Keratinocyte (primary cell): Measurements from ENCODE around the gene PAOX. TPM values are rescaled to one million over a fixed set of nuclear protein-coding genes. Genes with fewer than 3 reads are reported as not detected.

Source experiments
- DNase-seq: peaks from one replicate; pipeline ENCODE4 v3.0.0-alpha.2; 2011; ENCODE audit warnings: low read depth, missing footprints, low spot score
- FAIRE-seq: peaks from 2 replicates; lab custom pipeline; 2011; peaks lifted over from hg19 to GRCh38; lab: Jason Lieb, UNC
- H2AFZ ChIP-seq: 2 replicates; pipeline ENCODE4 v1.6.0; 2012; ENCODE audit warnings: low read length, control low read depth, inconsistent platforms; ENCODE audit not compliant: control insufficient read depth
- H3K27ac ChIP-seq: 2 replicates; pipeline ENCODE4 v1.5.1; 2011; ENCODE audit warnings: low read length; ENCODE audit not compliant: control insufficient read depth, insufficient read depth
- H3K27me3 ChIP-seq: 3 replicates; pipeline ENCODE4 v1.6.0; 2011; ENCODE audit warnings: low read length; ENCODE audit not compliant: control insufficient read depth, insufficient read depth; ENCODE audit errors: extremely low read depth
- H3K36me3 ChIP-seq, 2 experiments: 2 replicates in 1 of 2; 3 replicates in 1 of 2; pipeline ENCODE4 v1.5.1; 2011; ENCODE audit warnings: low read length in 2 of 2, mild to moderate bottlenecking in 1 of 2; ENCODE audit not compliant: control insufficient read depth in 2 of 2, insufficient read depth in 2 of 2; ENCODE audit errors: extremely low read depth in 1 of 2
- H3K4me1 ChIP-seq: 3 replicates; pipeline ENCODE4 v1.5.1; 2011; ENCODE audit warnings: low read length; ENCODE audit not compliant: control insufficient read depth, insufficient read depth; ENCODE audit errors: extremely low read depth
- H3K4me2 ChIP-seq: 3 replicates; pipeline ENCODE4 v1.6.0; 2011; ENCODE audit warnings: low read depth, low read length; ENCODE audit not compliant: control insufficient read depth, insufficient read depth; ENCODE audit errors: extremely low read depth
- H3K4me3 ChIP-seq, 3 experiments: fragments of 200-600 bp in 1 of 3; sonication (generic) in 1 of 3; 2 replicates in 2 of 3; 3 replicates in 1 of 3; pipeline ENCODE4 v1.5.1; 2011 to 2016; ENCODE audit warnings: low read length in 3 of 3, mild to moderate bottlenecking in 3 of 3, control low read depth in 2 of 3, inconsistent platforms in 1 of 3, low read depth in 1 of 3, mixed read lengths in 1 of 3, mixed run types in 1 of 3, moderate library complexity in 1 of 3; ENCODE audit not compliant: control insufficient read depth in 2 of 3, insufficient read depth in 2 of 3; ENCODE audit errors: extremely low read depth in 1 of 3
- H3K79me2 ChIP-seq: 2 replicates; pipeline ENCODE4 v1.6.0; 2012; ENCODE audit warnings: low read length; ENCODE audit not compliant: control insufficient read depth, insufficient read depth
- H3K9ac ChIP-seq: 3 replicates; pipeline ENCODE4 v1.6.0; 2011; ENCODE audit warnings: low read length; ENCODE audit not compliant: control insufficient read depth, insufficient read depth; ENCODE audit errors: extremely low read depth
- H3K9me1 ChIP-seq: 3 replicates; pipeline ENCODE4 v1.6.0; 2011; ENCODE audit warnings: low read length; ENCODE audit not compliant: control insufficient read depth, insufficient read depth; ENCODE audit errors: extremely low read depth
- H3K9me3 ChIP-seq: 2 replicates; pipeline ENCODE4 v1.5.1; 2012; ENCODE audit warnings: low read depth, low read length; ENCODE audit not compliant: control insufficient read depth
- H4K20me1 ChIP-seq: 3 replicates; pipeline ENCODE4 v1.6.0; 2011; ENCODE audit warnings: low read length; ENCODE audit not compliant: control insufficient read depth, insufficient read depth; ENCODE audit errors: extremely low read depth
- CTCF ChIP-seq, 3 experiments: IDR thresholded peaks in 1 of 3; conservative IDR thresholded peaks in 1 of 3; optimal IDR thresholded peaks in 1 of 3; 2 replicates in 2 of 3; 3 replicates in 1 of 3; pipeline versions ENCODE3 to v1.5.1; 2011; ENCODE audit warnings: low read length in 3 of 3, mild to moderate bottlenecking in 3 of 3, moderate library complexity in 2 of 3, control low read depth in 1 of 3, inconsistent platforms in 1 of 3; ENCODE audit not compliant: insufficient read depth in 2 of 3; ENCODE audit errors: extremely low read depth in 1 of 3
- EZH2 ChIP-seq: IDR thresholded peaks from one replicate; pipeline ENCODE4 v1.6.1; 2012; ENCODE audit warnings: inconsistent platforms, mild to moderate bottlenecking, low read length, moderate library complexity
- dilution Hi-C: fragments of 300-500 bp; cut with MboI; formaldehyde crosslinking; loops from one replicate; pipeline ENCODE4 v1.7.0; 2020; ENCODE audit warnings: low sequenced_read_pairs; ENCODE audit not compliant: extremely low pct_ligation_motif_present
- polyA plus RNA-seq, 5 experiments: library from polyadenylated mRNA; depleted of rRNA in 3 of 5; stranded (reverse) in 3 of 5; stranded (forward) in 1 of 5; unstranded in 1 of 5; fragments of >200 nt; gene quantifications; 1 replicate in 1 of 5; 2 replicates in 3 of 5; 3 replicates in 1 of 5; pipeline versions ENCODE4 v1.2.1 to v1.2.3, GENCODE V29; 2011 to 2012; ENCODE audit warnings: missing spikeins in 2 of 5, low read depth in 1 of 5, low replicate concordance in 1 of 5

Gene PAOX
- polyA plus RNA-seq, 1 donor (not counting 4 experiments of a cell fraction or from before 2014, with no cell fraction given), result 2.6 TPM

- Histone ChIP-seq H3K36me3 (peaks cover 26% of the 10 kb centered on the region in 2 experiments), H3K4me1 (peaks cover 7% of the 10 kb centered on the region), H4K20me1 (no peaks in the 10 kb centered on the region), H3K27me3 (no peaks in the 10 kb centered on the region), H3K9ac (no peak overlapping the region), H3K27ac (no peak overlapping the region), H2AFZ (no peak overlapping the region), H3K9me1 (no peaks in the 10 kb centered on the region), H3K79me2 (no peaks in the 10 kb centered on the region), H3K4me2 (no peak overlapping the region), H3K4me3 (no peak overlapping the region), H3K9me3 (no peaks in the 10 kb centered on the region)
- DNase-seq (no peak), FAIRE-seq (no peak)
- no peak for TF ChIP-seq EZH2
- dilution Hi-C loops, result no loop called here
These were observed 8.9 kb upstream of the PAOX start for GRCh38 chr10:133370030-133370786.

- Histone ChIP-seq H3K9me1 (no peaks in the 10 kb centered on the region), H3K4me1 (peaks cover 5% of the 10 kb centered on the region), H4K20me1 (no peaks in the 10 kb centered on the region), H3K4me2 (peak overlapping the region; percentile 45), H3K27ac (no peak overlapping the region), H2AFZ (no peak overlapping the region), H3K9ac (no peak overlapping the region), H3K4me3 (peak overlapping the region in 2 of 3 experiments; percentile 42 to 93), H3K27me3 (no peaks in the 10 kb centered on the region), H3K36me3 (peaks cover 13 to 15% of the 10 kb centered on the region in 2 experiments), H3K79me2 (no peaks in the 10 kb centered on the region), H3K9me3 (no peaks in the 10 kb centered on the region)
- DNase-seq (no peak), FAIRE-seq (no peak)
- TF ChIP-seq EZH2, result no peak
- TF ChIP-seq CTCF (optimal IDR thresholded peaks at IDR 0.05 in 1 of 3, IDR thresholded peaks at IDR 0.05 in 1 of 3, conservative IDR thresholded peaks at IDR 0.05 in 1 of 3; ENCODE audit: extremely low read depth in 1 of 3, insufficient read depth in 2 of 3, low read length in 3 of 3), result no peak
- dilution Hi-C loops, result no loop called here
These were observed 6.6 kb upstream of the PAOX start for GRCh38 chr10:133372507-133372906.
